Common myeloid progenitor, CD34-positive (primary cell): ENCODE results near the gene LRP3.
A peak's percentile ranks its signal among the peaks of the same experiment; 100 is the strongest.

Source experiments
- CTCF ChIA-PET: fragments of 350-600 bp; sonication (Branson Sonifier 250); formaldehyde crosslinking; loops from one replicate; lab custom pipeline; 2021; ENCODE audit warnings: antibody characterized with exemption; lab: Charles Lee
- POLR2A ChIA-PET: fragments of 350-600 bp; sonication (Branson Sonifier 250); formaldehyde crosslinking; loops from one replicate; lab custom pipeline; 2021; ENCODE audit warnings: antibody characterized with exemption; lab: Charles Lee
- DNase-seq, 3 donors: peaks; one replicate each; pipeline versions ENCODE4 v3.0.0 to v3.0.0-alpha.2; 2013
- H3K27ac ChIP-seq, 2 experiments: 1 replicate in 1 of 2; 2 replicates in 1 of 2; pipeline ENCODE4 v1.7.0; 2013; ENCODE audit warnings: inconsistent platforms in 2 of 2, low read length in 2 of 2, mild to moderate bottlenecking in 2 of 2, low read depth in 1 of 2, moderate library complexity in 1 of 2; ENCODE audit not compliant: severe bottlenecking in 2 of 2, insufficient read depth in 1 of 2, poor library complexity in 1 of 2
- H3K27me3 ChIP-seq, 5 experiments: replicated peaks in 2 of 5; 1 replicate in 3 of 5; 2 replicates in 2 of 5; pipeline versions ENCODE4 v1.6.1 to v1.7.0; 2013; ENCODE audit warnings: low read length in 4 of 5, mild to moderate bottlenecking in 2 of 5, moderate library complexity in 2 of 5, inconsistent platforms in 1 of 5; ENCODE audit not compliant: insufficient read depth in 5 of 5, control insufficient read depth in 4 of 5
- H3K36me3 ChIP-seq, 4 experiments: 1 replicate in 2 of 4; 2 replicates in 2 of 4; pipeline versions ENCODE4 v1.6.1 to v1.7.0; 2013; ENCODE audit warnings: low read length in 3 of 4, control low read depth in 1 of 4, mild to moderate bottlenecking in 1 of 4; ENCODE audit not compliant: control insufficient read depth in 4 of 4, insufficient read depth in 4 of 4
- H3K4me1 ChIP-seq, 4 experiments: 1 replicate in 3 of 4; 2 replicates in 1 of 4; pipeline versions ENCODE4 v1.6.1 to v1.7.1; 2013; ENCODE audit warnings: low read length in 3 of 4, mild to moderate bottlenecking in 3 of 4, control low read depth in 1 of 4, inconsistent platforms in 1 of 4, moderate library complexity in 1 of 4; ENCODE audit not compliant: control insufficient read depth in 4 of 4, insufficient read depth in 4 of 4; ENCODE audit errors: control extremely low read depth in 1 of 4
- H3K4me3 ChIP-seq, 7 experiments: 1 replicate in 4 of 7; 2 replicates in 3 of 7; pipeline versions ENCODE4 v1.5.1 to v1.7.0; 2013; ENCODE audit warnings: mild to moderate bottlenecking in 7 of 7, low read length in 6 of 7, moderate library complexity in 6 of 7, inconsistent platforms in 2 of 7, low read depth in 2 of 7, control low read depth in 1 of 7; ENCODE audit not compliant: insufficient read depth in 4 of 7, control insufficient read depth in 1 of 7; ENCODE audit errors: extremely low read depth in 1 of 7
- H3K9me3 ChIP-seq, 5 experiments: 1 replicate in 4 of 5; 2 replicates in 1 of 5; pipeline versions ENCODE4 v1.6.1 to v1.7.1; 2013; ENCODE audit warnings: low read length in 4 of 5, mild to moderate bottlenecking in 2 of 5, inconsistent platforms in 1 of 5, low read depth in 1 of 5, moderate library complexity in 1 of 5; ENCODE audit not compliant: control insufficient read depth in 4 of 5, insufficient read depth in 2 of 5; ENCODE audit errors: control extremely low read depth in 1 of 5
- WGBS: methylation state at CpG from one replicate; pipeline ENCODE4 v1.1.5; 2013; ENCODE audit not compliant: insufficient coverage; 5-methylcytosine and 5-hydroxymethylcytosine counted together

Gene LRP3

GRCh38 chr19:33175156-33175782 is 18.9 kb upstream of the LRP3 start:
- ChIA-PET CTCF (interaction anchor here (0.5 to 3.7 kb wide), 5 partner anchors 10 to 50 kb away, joined by 3 to 27 read pairs (median 9); no protein-coding TSS in a partner anchor), POLR2A (interaction anchor here (1.8 kb wide), 1 partner anchor 15 kb away, joined by 6 read pairs; no protein-coding TSS in a partner anchor)
- Histone ChIP-seq H3K27me3 (no peaks in the 10 kb centered on the region), H3K4me1 (peaks cover 10 to 33% (median 21%) of the 10 kb centered on the region in 4 experiments), H3K4me3 (peak overlapping the region in 1 of 7 experiments; percentile 92), H3K36me3 (no peaks in the 10 kb centered on the region), H3K27ac (no peak overlapping the region), H3K9me3 (no peaks in the 10 kb centered on the region)
- DNase-seq = no peak
- WGBS = 99% methylated on average over 9 of the region's 10 CpGs

GRCh38 chr19:33175886-33176669 is 18.1 kb upstream of the LRP3 start:
- H3K27ac ChIP-seq = peak overlapping the region; percentile 74 to 90
- no peaks in the 10 kb centered on the region for H3K27me3 ChIP-seq
- ChIA-PET CTCF (interaction anchor here (0.8 to 3.7 kb wide), 12 partner anchors 9 to 51 kb away, joined by 3 to 47 read pairs (median 8); no protein-coding TSS in a partner anchor), POLR2A (interaction anchor here (0.5 to 1.8 kb wide), 5 partner anchors 10 to 24 kb away, joined by 3 to 7 read pairs (median 3); no protein-coding TSS in a partner anchor)
- DNase-seq = peak in 2 of 3 donors; percentile 50 to 61
- peak overlapping the region; percentile 83 to 96 (median 93) for H3K4me3 ChIP-seq
- 12% methylated on average over 22 of the region's 25 CpGs for WGBS
- H3K4me1 ChIP-seq = peaks cover 10 to 33% (median 21%) of the 10 kb centered on the region in 4 experiments
- no peaks in the 10 kb centered on the region for H3K9me3 ChIP-seq
- H3K36me3 ChIP-seq = no peaks in the 10 kb centered on the region

GRCh38 chr19:33176670-33177416 is 17.3 kb upstream of the LRP3 start:
- ChIA-PET POLR2A (interaction anchor here (0.5 to 1.8 kb wide), 5 partner anchors 10 to 25 kb away, joined by 3 to 7 read pairs (median 3); no protein-coding TSS in a partner anchor), CTCF (interaction anchor here (0.8 to 3.7 kb wide), 13 partner anchors 8 to 59 kb away, joined by 3 to 47 read pairs (median 8); no protein-coding TSS in a partner anchor)
- peak overlapping the region; percentile 74 to 90 for H3K27ac ChIP-seq
- no peaks in the 10 kb centered on the region for H3K9me3 ChIP-seq
- no peaks in the 10 kb centered on the region for H3K27me3 ChIP-seq
- peaks cover 10 to 33% (median 21%) of the 10 kb centered on the region in 4 experiments for H3K4me1 ChIP-seq
- H3K4me3 ChIP-seq = peak overlapping the region; percentile 83 to 96 (median 93)
- no peaks in the 10 kb centered on the region for H3K36me3 ChIP-seq
- peak; percentile 92 to 97 (median 96) for DNase-seq
- WGBS = 0% methylated on average over 51 of the region's 65 CpGs

- no peaks in the 10 kb centered on the region for H3K27me3 ChIP-seq
- peak overlapping the region in 1 of 2 experiments; percentile 90 for H3K27ac ChIP-seq
- ChIA-PET POLR2A (interaction anchor here (1.4 to 1.8 kb wide), 3 partner anchors 9 to 19 kb away, joined by 3 to 7 read pairs (median 6); no protein-coding TSS in a partner anchor), CTCF (interaction anchor here (1.0 to 3.7 kb wide), 12 partner anchors 7 to 59 kb away, joined by 3 to 47 read pairs (median 8); no protein-coding TSS in a partner anchor)
- peaks cover 10 to 33% (median 21%) of the 10 kb centered on the region in 4 experiments for H3K4me1 ChIP-seq
- DNase-seq = peak; percentile 92 to 95 (median 93)
- no peaks in the 10 kb centered on the region for H3K36me3 ChIP-seq
- H3K4me3 ChIP-seq = peak overlapping the region; percentile 68 to 96 (median 93)
- no peaks in the 10 kb centered on the region for H3K9me3 ChIP-seq
- 0% methylated on average over 34 of the region's 38 CpGs for WGBS
Measured at GRCh38 chr19:33177417-33177979, 16.6 kb upstream of the LRP3 start.

GRCh38 chr19:33186431-33187182 is 7.5 kb upstream of the LRP3 start:
- DNase-seq = peak; percentile 34 to 51 (median 51)
- peaks cover 0 to 4% (median 0%) of the 10 kb centered on the region in 5 experiments for H3K27me3 ChIP-seq
- peak overlapping the region in 3 of 7 experiments; percentile 13 to 40 (median 28) for H3K4me3 ChIP-seq
- CTCF ChIA-PET = interaction anchor here (0.7 to 4.2 kb wide), 10 partner anchors 9 to 220 kb away, joined by 3 to 40 read pairs (median 4); no protein-coding TSS in a partner anchor
- no peaks in the 10 kb centered on the region for H3K36me3 ChIP-seq
- H3K4me1 ChIP-seq = peaks cover 0 to 20% (median 10%) of the 10 kb centered on the region in 4 experiments
- H3K27ac ChIP-seq = no peak overlapping the region
- POLR2A ChIA-PET = interaction anchor here (0.7 to 0.8 kb wide), 2 partner anchors 10 to 326 kb away, joined by 3 read pairs; no protein-coding TSS in a partner anchor
- WGBS = no CpG with 5 or more reads among the region's 11 CpGs
- H3K9me3 ChIP-seq = no peaks in the 10 kb centered on the region
